Endothelial cell of umbilical vein (primary cell): ENCODE data around the gene EXOC6B. TPM values are rescaled to one million over a fixed set of nuclear protein-coding genes. Genes with fewer than 3 reads are reported as not detected.
"Not testable (repeated sequence)": the region's sequence is repeated elsewhere in the genome, so short reads cannot be mapped to it uniquely, and the experiment has no call there.

Experiments
- BruUV-seq: library from RNA; stranded (reverse); fragments of 400-500 nt; replicated peaks from 2 replicates; lab custom pipeline; 2021; lab: Mats Ljungman, UMichigan
- CTCF ChIA-PET: fragments of 300-600, 350-600 bp; sonication (Branson Sonifier 250); formaldehyde crosslinking; loops from one replicate; lab custom pipeline; 2021; ENCODE audit warnings: antibody characterized with exemption, inconsistent platforms; lab: Charles Lee
- POLR2A ChIA-PET: fragments of 300-600, 350-600 bp; sonication (Branson Sonifier 250); formaldehyde crosslinking; loops from one replicate; lab custom pipeline; 2021; ENCODE audit warnings: antibody characterized with exemption, inconsistent platforms; lab: Charles Lee
- DNase-seq: peaks from one replicate; pipeline ENCODE4 v3.0.0-alpha.2; 2011; ENCODE audit warnings: low read depth, low spot score
- FAIRE-seq: peaks from 2 replicates; lab custom pipeline; 2011; peaks lifted over from hg19 to GRCh38; lab: Jason Lieb, UNC
- H2AFZ ChIP-seq: 2 replicates; pipeline ENCODE4 v1.6.0; 2012; ENCODE audit warnings: low read depth, low read length, control low read depth, inconsistent platforms
- H3K27ac ChIP-seq: 2 replicates; pipeline ENCODE4 v1.5.1; 2011; ENCODE audit warnings: low read depth, mild to moderate bottlenecking, control low read depth, low read length, moderate library complexity; ENCODE audit not compliant: insufficient read depth
- H3K27me3 ChIP-seq, 2 experiments: 2 replicates each; pipeline versions ENCODE4 v1.6.0 to v1.6.1; 2011; ENCODE audit warnings: low read length in 2 of 2, mixed read lengths in 1 of 2; ENCODE audit not compliant: control insufficient read depth in 2 of 2, insufficient read depth in 2 of 2
- H3K36me3 ChIP-seq, 2 experiments: 2 replicates in 1 of 2; 3 replicates in 1 of 2; pipeline ENCODE4 v1.5.1; 2011; ENCODE audit warnings: low read length in 2 of 2, mild to moderate bottlenecking in 1 of 2, moderate library complexity in 1 of 2; ENCODE audit not compliant: control insufficient read depth in 2 of 2, insufficient read depth in 2 of 2; ENCODE audit errors: extremely low read depth in 1 of 2
- H3K4me1 ChIP-seq: 3 replicates; pipeline ENCODE4 v1.5.1; 2011; ENCODE audit warnings: mild to moderate bottlenecking, low read length; ENCODE audit not compliant: control insufficient read depth, insufficient read depth; ENCODE audit errors: extremely low read depth
- H3K4me2 ChIP-seq: 2 replicates; pipeline ENCODE4 v1.6.1; 2011; ENCODE audit warnings: low read length, control low read depth, mixed read lengths; ENCODE audit not compliant: insufficient read depth
- H3K4me3 ChIP-seq, 3 experiments: fragments of 200-600 bp in 1 of 3; sonication (generic), shearing (Covaris generic) in 1 of 3; replicated peaks in 1 of 3; 2 replicates each; pipeline ENCODE4 v1.5.1; 2011 to 2016; ENCODE audit warnings: control low read depth in 3 of 3, low read length in 3 of 3, mild to moderate bottlenecking in 2 of 3, inconsistent platforms in 1 of 3, low read depth in 1 of 3, moderate library complexity in 1 of 3; ENCODE audit not compliant: insufficient read depth in 1 of 3
- H3K79me2 ChIP-seq: 2 replicates; pipeline ENCODE4 v1.6.0; 2012; ENCODE audit warnings: low read length, inconsistent platforms; ENCODE audit not compliant: control insufficient read depth, insufficient read depth
- H3K9ac ChIP-seq: replicated peaks from 2 replicates; pipeline ENCODE3; 2011; ENCODE audit warnings: low read length, control low read depth; ENCODE audit not compliant: insufficient read depth; ENCODE audit errors: extremely low read depth
- H3K9me1 ChIP-seq: replicated peaks from 3 replicates; pipeline ENCODE4 v1.6.0; 2011; ENCODE audit warnings: mild to moderate bottlenecking, low read length; ENCODE audit not compliant: control insufficient read depth, insufficient read depth; ENCODE audit errors: extremely low read depth
- H3K9me3 ChIP-seq: replicated peaks from 2 replicates; pipeline ENCODE4 v1.5.1; 2012; ENCODE audit warnings: low read length, inconsistent platforms; ENCODE audit not compliant: control insufficient read depth, insufficient read depth
- H4K20me1 ChIP-seq: replicated peaks from 2 replicates; pipeline ENCODE3; 2011; ENCODE audit warnings: mild to moderate bottlenecking, low read length; ENCODE audit not compliant: control insufficient read depth, insufficient read depth; ENCODE audit errors: extremely low read depth
- CTCF ChIP-seq, 2 donors: IDR thresholded peaks; 1 replicate in 1 of 2; 2 replicates in 1 of 2; pipeline ENCODE4 v1.5.1; 2011; ENCODE audit warnings: low read length in 2 of 2, mild to moderate bottlenecking in 2 of 2, moderate library complexity in 2 of 2, control low read depth in 1 of 2, inconsistent platforms in 1 of 2, low read depth in 1 of 2; ENCODE audit not compliant: insufficient read depth in 1 of 2; ENCODE audit errors: extremely low read depth in 1 of 2
- EZH2 ChIP-seq: IDR thresholded peaks from 2 replicates; pipeline ENCODE4 v1.6.1; 2012; ENCODE audit warnings: borderline replicate concordance, low read depth, mild to moderate bottlenecking, moderate library complexity, low read length, inconsistent platforms; ENCODE audit not compliant: severe bottlenecking
- FOS ChIP-seq: IDR thresholded peaks from 2 replicates; pipeline ENCODE4 v1.6.1; 2011; ENCODE audit warnings: mild to moderate bottlenecking, low read length, moderate library complexity, borderline replicate concordance; ENCODE audit not compliant: insufficient read depth
- GATA2 ChIP-seq: IDR thresholded peaks from 2 replicates; pipeline ENCODE4 v1.7.0; 2011; ENCODE audit warnings: low read depth, mild to moderate bottlenecking, moderate library complexity, mixed read lengths, low read length; ENCODE audit not compliant: insufficient read length, insufficient read depth
- JUN ChIP-seq: IDR thresholded peaks from 2 replicates; pipeline ENCODE4 v1.6.1; 2011; ENCODE audit warnings: borderline replicate concordance, low read depth; ENCODE audit not compliant: insufficient read length, insufficient read depth
- MAX ChIP-seq: IDR thresholded peaks from 2 replicates; pipeline ENCODE4 v1.6.1; 2011; ENCODE audit not compliant: insufficient read depth, insufficient read length
- MYC ChIP-seq: IDR thresholded peaks from one replicate; pipeline ENCODE4 v1.6.1; 2011; ENCODE audit warnings: mild to moderate bottlenecking, low read depth, low read length
- POLR2A ChIP-seq: IDR thresholded peaks from 2 replicates; pipeline ENCODE4 v1.6.1; 2012; ENCODE audit warnings: low read depth, mild to moderate bottlenecking, control low read depth, low read length
- POLR2AphosphoS5 ChIP-seq: IDR thresholded peaks from 2 replicates; pipeline ENCODE4 v1.6.1; 2012; ENCODE audit warnings: low read depth, mild to moderate bottlenecking, control low read depth, low read length, moderate library complexity; ENCODE audit not compliant: insufficient read depth
- dilution Hi-C: fragments of 300-500 bp; cut with MboI; formaldehyde crosslinking; loops from one replicate; pipeline ENCODE4 v1.15.0; 2019; ENCODE audit warnings: low sequenced_read_pairs; ENCODE audit not compliant: extremely low pct_ligation_motif_present
- intact Hi-C: fragments of 100-400 bp; cut with micrococcal nuclease; formaldehyde crosslinking; loops from one replicate; pipeline ENCODE4 v1.10.0; 2022
- polyA plus RNA-seq, 4 experiments: library from polyadenylated mRNA; depleted of rRNA in 3 of 4; stranded (reverse) in 3 of 4; unstranded in 1 of 4; fragments of >200 nt; gene quantifications; 2 replicates each; pipeline versions ENCODE4 v1.2.1 to v1.2.3, GENCODE V29; 2011 to 2012; ENCODE audit warnings: missing spikeins in 1 of 4
- total RNA-seq: library from RNA; stranded (reverse); gene quantifications from 2 replicates; pipeline ENCODE4 v1.2.3, GENCODE V29; 2021

EXOC6B gene
- total and polyA plus RNA-seq, 2 donors (not counting 3 experiments of a cell fraction or from before 2014, with no cell fraction given), result 10.8 to 34.8 TPM

- Histone ChIP-seq H3K9me3 (no peaks in the 10 kb centered on the region), H3K4me1 (peaks cover 20% of the 10 kb centered on the region), H3K36me3 (no peaks in the 10 kb centered on the region), H3K79me2 (no peaks in the 10 kb centered on the region), H3K9ac (no peak overlapping the region), H3K27ac (no peak overlapping the region), H3K27me3 (no peaks in the 10 kb centered on the region), H2AFZ (no peak overlapping the region), H3K4me3 (no peak overlapping the region), H4K20me1 (no peaks in the 10 kb centered on the region), H3K9me1 (no peaks in the 10 kb centered on the region), H3K4me2 (no peak overlapping the region)
- dilution Hi-C loops, result no loop called here
- ChIA-PET POLR2A (no interaction called here), CTCF (no interaction called here)
- no peak for DNase-seq
- intact Hi-C loops, result no loop called here
- FAIRE-seq, result no peak
- BruUV-seq, result no TSS peak
- no peak for TF ChIP-seq POLR2A
- TF ChIP-seq GATA2, result no peak
- TF ChIP-seq POLR2AphosphoS5, result no peak
- TF ChIP-seq MAX, result no peak
- no peak for TF ChIP-seq MYC
- TF ChIP-seq EZH2, result no peak
- TF ChIP-seq FOS, result no peak
- TF ChIP-seq CTCF (IDR thresholded peaks at IDR 0.05; ENCODE audit: extremely low read depth in 1 of 2, insufficient read depth in 1 of 2, low read depth in 1 of 2, low read length in 2 of 2), result no peak
- no peak for TF ChIP-seq JUN
These were observed 287.3 kb downstream of the EXOC6B start for GRCh38 chr2:72538486-72538885.

GRCh38 chr2:72535586-72535985 is 290.2 kb downstream of the EXOC6B start:
- H2AFZ ChIP-seq, FAIRE-seq, H3K79me2 ChIP-seq, POLR2A ChIA-PET, CTCF ChIA-PET, DNase-seq, H3K4me3 ChIP-seq, H3K4me2 ChIP-seq, H3K27ac ChIP-seq, intact Hi-C loops, H3K36me3 ChIP-seq, BruUV-seq, dilution Hi-C loops, H3K9ac ChIP-seq, H3K9me1 ChIP-seq, H3K27me3 ChIP-seq, H3K9me3 ChIP-seq, H4K20me1 ChIP-seq: not testable (repeated sequence)
- H3K4me1 ChIP-seq, result peaks cover 12% of the 10 kb centered on the region
